ENCODE results near the gene LMO1. TPM values are rescaled to one million over a fixed set of nuclear protein-coding genes. Genes with fewer than 3 reads are reported as not detected.

The LMO1 gene
- total RNA-seq, 1 experiment from 2014 or later, result not detected

DNA sequence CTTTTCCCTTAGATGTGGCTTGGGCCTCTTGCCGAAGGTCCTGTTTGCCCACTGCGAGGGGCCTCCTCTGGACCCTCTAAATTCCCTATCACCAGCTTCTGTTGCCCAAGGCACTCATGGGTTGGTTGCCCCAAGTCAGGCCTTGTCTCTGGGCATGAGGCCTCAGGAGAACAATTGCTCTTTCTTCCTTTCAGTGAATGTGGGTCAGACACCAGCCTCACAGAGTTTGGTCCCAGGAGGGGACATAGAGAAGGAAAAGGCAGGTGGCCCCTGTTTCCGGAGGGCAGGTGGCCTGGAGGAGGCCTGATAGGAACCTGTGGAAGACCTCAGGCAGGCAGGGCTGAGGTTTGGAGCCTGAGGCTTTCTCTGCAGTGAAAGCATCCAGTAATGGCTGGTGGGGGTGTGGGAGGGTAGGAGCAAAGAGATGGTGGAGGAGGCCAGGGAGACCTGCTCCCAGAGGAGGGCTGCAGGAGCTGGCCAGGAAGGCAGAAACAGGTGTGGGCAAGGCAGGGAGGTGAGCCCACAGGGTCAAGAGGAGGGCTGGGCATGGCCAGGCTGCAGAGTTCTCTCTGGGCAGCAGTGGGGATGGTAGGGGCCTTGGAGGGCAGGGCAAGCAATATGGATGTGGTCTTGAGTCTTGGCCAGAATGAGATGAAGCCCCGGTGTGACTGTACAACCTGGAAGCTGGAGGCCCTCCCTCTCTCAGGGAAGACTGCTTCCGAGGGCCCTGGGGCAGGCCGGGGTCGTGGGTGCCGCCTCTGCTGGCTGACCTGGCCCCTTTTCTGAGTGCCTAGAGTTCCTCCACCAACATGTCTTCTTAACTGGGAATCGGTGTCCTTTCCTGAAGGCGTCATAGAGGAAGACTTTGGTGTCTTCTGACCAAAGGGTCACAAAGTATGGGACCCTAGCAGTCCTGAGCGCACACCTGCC is 28.0 kb upstream of the LMO1 start:
- no peak for DNase-seq (ENCODE audit: unreplicated experiment)
- intact Hi-C loops (cut with micrococcal nuclease), result no loop called here
- Mint-ChIP-seq H3K36me3 (ENCODE audit: insufficient read depth, unreplicated experiment) (no peaks in the 10 kb centered on the region), H3K9me3 (ENCODE audit: unreplicated experiment) (no peaks in the 10 kb centered on the region), H3K4me3 (ENCODE audit: unreplicated experiment) (no peak overlapping the region), H3K27me3 (ENCODE audit: insufficient read depth, unreplicated experiment) (no peaks in the 10 kb centered on the region), H3K4me1 (ENCODE audit: insufficient read depth, unreplicated experiment) (no peaks in the 10 kb centered on the region), H3K27ac (ENCODE audit: low read depth, unreplicated experiment) (no peak overlapping the region)
- CTCF ChIA-PET, result no interaction called here
- POLR2A ChIA-PET, result no interaction called here
- BruUV-seq (replicated peaks), result no TSS peak
- TF ChIP-seq, protein P1, sequence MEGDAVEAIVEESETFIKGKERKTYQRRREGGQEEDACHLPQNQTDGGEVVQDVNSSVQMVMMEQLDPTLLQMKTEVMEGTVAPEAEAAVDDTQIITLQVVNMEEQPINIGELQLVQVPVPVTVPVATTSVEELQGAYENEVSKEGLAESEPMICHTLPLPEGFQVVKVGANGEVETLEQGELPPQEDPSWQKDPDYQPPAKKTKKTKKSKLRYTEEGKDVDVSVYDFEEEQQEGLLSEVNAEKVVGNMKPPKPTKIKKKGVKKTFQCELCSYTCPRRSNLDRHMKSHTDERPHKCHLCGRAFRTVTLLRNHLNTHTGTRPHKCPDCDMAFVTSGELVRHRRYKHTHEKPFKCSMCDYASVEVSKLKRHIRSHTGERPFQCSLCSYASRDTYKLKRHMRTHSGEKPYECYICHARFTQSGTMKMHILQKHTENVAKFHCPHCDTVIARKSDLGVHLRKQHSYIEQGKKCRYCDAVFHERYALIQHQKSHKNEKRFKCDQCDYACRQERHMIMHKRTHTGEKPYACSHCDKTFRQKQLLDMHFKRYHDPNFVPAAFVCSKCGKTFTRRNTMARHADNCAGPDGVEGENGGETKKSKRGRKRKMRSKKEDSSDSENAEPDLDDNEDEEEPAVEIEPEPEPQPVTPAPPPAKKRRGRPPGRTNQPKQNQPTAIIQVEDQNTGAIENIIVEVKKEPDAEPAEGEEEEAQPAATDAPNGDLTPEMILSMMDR (IDR thresholded peaks at IDR 0.05; ENCODE audit: unreplicated experiment), result no peak

DNA sequence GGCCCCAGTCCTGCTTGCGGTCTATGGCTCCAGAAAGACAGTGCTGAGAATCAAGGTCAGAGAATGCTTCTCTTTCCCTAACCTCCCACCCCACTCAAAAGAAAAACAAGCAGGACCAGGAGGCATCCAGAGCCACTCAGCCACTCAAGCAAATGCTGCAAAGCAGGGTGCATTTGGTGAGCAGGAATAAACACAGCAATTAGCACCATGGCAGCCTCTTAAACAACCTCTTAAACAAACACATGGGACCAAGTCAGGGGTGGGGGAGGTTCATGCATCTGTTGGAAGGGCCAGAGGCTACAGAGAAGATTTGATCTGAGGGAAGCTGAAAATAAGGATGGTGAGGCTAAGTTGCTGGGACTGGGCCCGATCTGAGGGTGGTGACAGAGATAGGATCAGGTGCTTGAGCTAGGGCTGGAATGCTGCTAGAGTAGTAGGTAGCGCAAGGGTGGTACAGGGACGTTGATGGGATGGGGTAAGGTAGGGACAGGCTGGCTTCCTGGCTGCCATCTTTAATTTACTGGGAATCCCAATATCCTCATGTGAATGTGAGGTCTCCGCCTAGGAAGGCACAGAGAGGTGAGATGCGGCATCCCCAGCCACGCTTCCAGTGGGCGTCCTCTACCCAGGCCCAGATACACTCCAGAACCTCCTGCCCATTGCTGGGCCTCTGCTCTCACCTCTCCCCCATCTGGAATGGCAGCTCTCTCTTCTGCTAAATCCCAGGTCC is 26.6 kb upstream of the LMO1 start:
- no TSS peak for BruUV-seq (replicated peaks)
- no peak overlapping the region for H3K4me3 Mint-ChIP-seq (ENCODE audit: unreplicated experiment)
- H3K4me1 Mint-ChIP-seq (ENCODE audit: insufficient read depth, unreplicated experiment), result no peaks in the 10 kb centered on the region
- H3K27ac Mint-ChIP-seq (ENCODE audit: low read depth, unreplicated experiment), result no peak overlapping the region
- DNase-seq (ENCODE audit: unreplicated experiment), result no peak
- CTCF ChIA-PET, result interaction anchor here (0.9 to 1.2 kb wide), 2 partner anchors 27 to 69 kb away, joined by 3 to 4 read pairs; partner anchors contain the start of gene LMO1
- H3K27me3 Mint-ChIP-seq (ENCODE audit: insufficient read depth, unreplicated experiment), result no peaks in the 10 kb centered on the region
- intact Hi-C loops (cut with micrococcal nuclease), result no loop called here
- H3K9me3 Mint-ChIP-seq (ENCODE audit: unreplicated experiment), result no peaks in the 10 kb centered on the region
- no peaks in the 10 kb centered on the region for H3K36me3 Mint-ChIP-seq (ENCODE audit: insufficient read depth, unreplicated experiment)
- POLR2A ChIA-PET, result no interaction called here
- TF ChIP-seq, protein P1 (IDR thresholded peaks at IDR 0.05; ENCODE audit: unreplicated experiment), result no peak

DNA sequence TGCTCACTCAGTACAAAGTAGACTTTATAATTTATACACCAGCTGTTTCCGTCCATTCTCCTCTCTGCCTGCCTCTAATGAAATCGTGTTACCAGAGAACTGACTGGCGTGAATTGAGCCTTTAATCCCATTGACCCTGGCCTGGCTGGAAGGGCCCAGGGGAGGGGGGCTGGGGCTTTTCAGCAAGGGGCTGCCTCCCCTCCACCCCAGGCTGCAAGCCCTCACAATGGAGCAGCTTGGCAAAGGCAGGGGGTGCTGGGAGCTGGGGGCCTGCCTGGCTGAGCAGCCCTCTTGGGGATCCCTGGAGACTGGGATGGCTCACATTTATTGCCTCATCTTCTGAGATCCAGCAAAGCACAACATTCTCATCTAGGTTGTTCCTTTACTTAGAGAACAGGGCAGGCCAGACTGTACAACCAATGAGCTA is 25.8 kb upstream of the LMO1 start:
- Mint-ChIP-seq H3K27me3 (ENCODE audit: insufficient read depth, unreplicated experiment) (no peaks in the 10 kb centered on the region), H3K9me3 (ENCODE audit: unreplicated experiment) (no peaks in the 10 kb centered on the region), H3K36me3 (ENCODE audit: insufficient read depth, unreplicated experiment) (no peaks in the 10 kb centered on the region), H3K4me3 (ENCODE audit: unreplicated experiment) (no peak overlapping the region), H3K27ac (ENCODE audit: low read depth, unreplicated experiment) (no peak overlapping the region), H3K4me1 (ENCODE audit: insufficient read depth, unreplicated experiment) (no peaks in the 10 kb centered on the region)
- no TSS peak for BruUV-seq (replicated peaks)
- intact Hi-C loops (cut with micrococcal nuclease), result no loop called here
- ChIA-PET CTCF (interaction anchor here (0.9 to 1.2 kb wide), 2 partner anchors 26 to 68 kb away, joined by 3 to 4 read pairs; partner anchors contain the start of gene LMO1), POLR2A (no interaction called here)
- TF ChIP-seq, protein P1 (IDR thresholded peaks at IDR 0.05; ENCODE audit: unreplicated experiment), result no peak
- no peak for DNase-seq (ENCODE audit: unreplicated experiment)

DNA sequence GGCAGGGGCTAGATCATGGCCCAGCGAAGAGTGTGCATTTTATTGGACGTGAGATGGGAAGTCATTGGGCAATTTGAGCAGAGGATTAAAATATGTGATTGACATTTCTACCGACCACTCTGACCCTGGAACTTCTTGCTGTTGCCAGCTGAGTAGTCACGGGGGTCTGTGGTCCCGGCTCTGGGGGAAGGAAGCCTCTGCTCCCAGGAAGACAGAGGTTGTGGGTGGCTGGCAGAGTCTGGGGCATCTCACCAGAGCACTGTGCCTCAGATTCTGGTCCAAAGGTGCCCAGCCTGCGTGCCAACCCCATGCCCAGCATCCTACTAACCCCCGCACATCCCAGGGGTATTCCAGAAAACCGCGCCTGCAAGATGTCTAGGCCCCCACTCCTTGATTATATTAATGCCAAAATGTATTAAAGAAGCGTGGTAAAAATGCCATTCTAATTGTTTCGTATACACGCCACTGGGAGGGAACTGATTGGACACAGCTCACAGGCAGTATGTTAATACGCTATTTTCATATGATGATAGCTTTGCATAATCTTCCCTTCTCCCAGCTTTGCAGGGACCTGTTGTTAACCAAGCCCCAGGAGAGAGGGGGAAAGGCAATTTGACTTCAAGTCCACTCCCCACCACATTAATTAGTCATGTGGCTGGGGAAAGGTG is 25.3 kb upstream of the LMO1 start:
- CTCF ChIA-PET, result interaction anchor here (1.2 kb wide), 1 partner anchor 67 kb away, joined by 4 read pairs; no protein-coding TSS in a partner anchor
- Mint-ChIP-seq H3K4me3 (ENCODE audit: unreplicated experiment) (no peak overlapping the region), H3K27me3 (ENCODE audit: insufficient read depth, unreplicated experiment) (no peaks in the 10 kb centered on the region), H3K36me3 (ENCODE audit: insufficient read depth, unreplicated experiment) (no peaks in the 10 kb centered on the region), H3K4me1 (ENCODE audit: insufficient read depth, unreplicated experiment) (no peaks in the 10 kb centered on the region), H3K27ac (ENCODE audit: low read depth, unreplicated experiment) (no peak overlapping the region), H3K9me3 (ENCODE audit: unreplicated experiment) (no peaks in the 10 kb centered on the region)
- DNase-seq (ENCODE audit: unreplicated experiment), result no peak
- TF ChIP-seq, protein P1 (IDR thresholded peaks at IDR 0.05; ENCODE audit: unreplicated experiment), result no peak
- no TSS peak for BruUV-seq (replicated peaks)
- POLR2A ChIA-PET, result no interaction called here
- intact Hi-C loops (cut with micrococcal nuclease), result no loop called here
